CD1c-positive myeloid dendritic cell (primary cell): ENCODE measurements around the gene LRRC8B.
A peak's percentile ranks its signal among the peaks of the same experiment; 100 is the strongest.

Experiments used
- DNase-seq: peaks from one replicate; pipeline ENCODE4 v3.0.0-alpha.2; 2016; ENCODE audit errors: extremely low spot score

LRRC8B gene

DNA sequence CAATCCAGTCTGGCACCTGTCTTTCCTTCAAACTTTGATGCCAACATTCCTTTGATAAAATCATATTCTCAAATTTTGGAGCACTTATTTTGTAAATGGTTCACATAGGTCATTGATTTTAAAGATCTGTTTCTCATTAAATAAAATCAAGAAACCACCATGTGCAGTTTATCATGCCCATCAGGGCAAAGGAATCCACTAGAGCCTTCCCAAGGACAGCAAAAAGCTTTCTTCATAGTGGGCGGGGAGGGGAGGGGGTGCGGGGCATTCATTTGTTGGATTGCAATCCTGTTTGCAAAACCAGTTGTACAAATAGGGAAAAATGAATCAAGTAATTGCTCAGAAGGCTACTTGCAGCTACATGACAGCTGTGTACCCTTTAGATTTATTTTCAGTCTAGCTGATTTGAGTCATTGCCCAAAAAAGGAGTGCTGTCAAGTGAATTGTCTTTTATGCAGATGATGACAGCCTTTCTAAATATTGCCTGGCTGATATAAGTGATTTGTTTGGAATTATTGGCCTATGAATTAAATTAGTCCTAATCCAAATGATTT lies 23.0 kb downstream of the LRRC8B start:
- DNase-seq: peak; percentile 32

- no peak for DNase-seq
Observed at GRCh38 chr1:89548122-89548857, 23.7 kb downstream of the LRRC8B start.

DNA sequence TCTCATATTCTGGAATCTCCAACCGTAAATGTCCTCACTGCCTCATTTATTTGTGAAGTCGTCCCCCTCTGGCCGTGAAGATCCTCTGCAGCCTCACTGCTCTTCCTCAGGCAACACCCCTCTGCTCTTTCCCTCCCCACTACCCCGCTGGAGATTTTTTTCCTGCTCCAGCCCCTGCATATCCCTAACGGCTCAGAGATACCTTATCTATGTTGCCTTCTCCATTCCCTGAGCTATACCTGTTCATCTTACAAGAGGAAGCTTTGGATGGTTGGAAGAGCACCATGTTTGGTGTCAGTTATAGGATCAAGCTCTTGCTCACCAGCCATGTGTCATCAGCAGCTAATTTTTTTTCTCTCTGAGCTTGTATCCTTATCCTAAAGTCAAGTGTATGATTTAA lies 26.4 kb downstream of the LRRC8B start:
- no peak for DNase-seq

DNA sequence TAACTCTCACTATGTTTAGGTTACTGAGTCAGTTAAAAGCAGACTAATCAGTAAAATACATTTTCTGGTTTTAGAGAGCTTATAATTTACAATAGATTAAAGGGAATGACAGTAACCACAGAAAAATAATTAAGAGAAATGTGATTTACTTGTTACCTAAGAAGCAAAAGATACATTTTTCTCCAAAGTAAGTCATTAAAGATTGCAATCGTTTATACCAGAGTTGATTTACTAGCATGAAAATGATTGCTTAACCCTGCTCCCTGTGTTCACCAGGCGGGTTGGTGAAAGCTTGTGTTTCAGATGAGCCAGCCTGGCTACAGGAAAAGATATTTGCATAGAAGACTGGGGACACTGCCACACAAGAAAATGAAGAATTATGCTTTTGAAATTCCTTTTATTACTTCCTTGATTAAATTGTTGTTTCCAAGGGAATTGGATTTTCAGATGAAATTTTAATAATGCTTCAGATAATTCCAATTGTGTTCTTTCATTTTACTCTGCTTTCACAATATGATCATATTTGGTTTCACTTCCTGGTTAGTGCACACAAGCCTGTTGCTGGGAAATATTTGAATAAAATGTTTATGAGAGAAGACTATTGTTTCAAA lies 27.9 kb downstream of the LRRC8B start:
- DNase-seq: peak; percentile 80

DNA sequence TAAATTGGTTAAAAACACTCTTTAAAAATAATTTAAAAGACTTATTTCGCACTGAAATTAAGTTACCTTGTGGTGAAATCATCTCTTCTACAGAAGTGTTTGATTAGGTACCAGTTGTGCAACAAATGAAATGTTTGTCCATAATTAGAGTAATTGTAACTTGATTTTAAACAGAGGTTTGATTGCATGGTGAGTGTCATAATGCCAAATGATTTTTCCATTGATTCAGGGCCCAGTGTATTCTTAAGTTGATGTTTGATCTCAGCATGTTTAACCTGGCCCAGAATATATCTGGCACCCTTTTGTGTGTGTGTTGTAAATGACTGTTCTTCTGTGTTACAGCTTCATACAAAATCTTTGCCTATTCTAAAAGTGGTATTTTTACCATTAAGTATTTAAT lies 28.5 kb downstream of the LRRC8B start:
- DNase-seq: no peak

DNA sequence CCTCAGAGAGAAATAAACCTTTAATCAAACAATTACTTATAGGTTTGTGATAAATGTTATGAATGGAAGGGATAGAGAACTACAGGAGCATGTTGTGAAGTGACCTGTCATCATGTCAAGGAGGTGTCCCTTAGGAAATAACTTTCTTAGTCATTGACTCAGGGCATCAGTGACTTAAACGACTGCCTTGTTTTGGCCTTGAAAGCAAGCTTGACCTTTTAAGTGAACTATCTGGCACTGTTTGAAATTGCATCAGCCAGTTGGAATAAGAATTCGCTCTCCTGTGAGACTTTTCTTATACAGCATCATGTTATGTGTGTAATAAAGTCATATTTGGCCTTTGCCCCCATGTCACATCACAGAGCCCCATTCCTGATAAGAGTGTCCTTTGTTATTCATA lies 30.9 kb downstream of the LRRC8B start:
- DNase-seq: no peak

- peak; percentile 50 for DNase-seq
Observed at GRCh38 chr1:89556726-89557444, 32.3 kb downstream of the LRRC8B start.

- no peak for DNase-seq
Observed at GRCh38 chr1:89557445-89557825, 32.8 kb downstream of the LRRC8B start.

DNA sequence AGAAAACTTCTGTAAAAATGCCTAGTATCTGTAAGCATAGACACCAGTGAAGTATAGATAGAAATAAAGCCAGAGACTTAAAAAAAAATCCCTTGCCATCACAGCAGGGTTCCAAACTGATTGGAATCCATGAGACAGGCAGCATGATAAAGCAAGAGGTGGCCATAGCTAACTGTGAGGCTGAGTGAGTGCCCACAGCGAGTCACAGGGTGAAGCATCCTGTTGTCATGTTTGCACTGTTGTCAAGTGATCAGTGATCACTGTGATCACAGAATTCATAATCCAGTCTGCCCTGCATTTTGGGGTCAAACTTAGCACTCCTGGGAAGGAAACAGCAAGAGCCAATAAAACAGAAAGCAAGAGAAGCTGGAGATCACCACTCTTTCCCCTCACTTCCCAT lies 33.3 kb downstream of the LRRC8B start:
- DNase-seq: no peak

DNA sequence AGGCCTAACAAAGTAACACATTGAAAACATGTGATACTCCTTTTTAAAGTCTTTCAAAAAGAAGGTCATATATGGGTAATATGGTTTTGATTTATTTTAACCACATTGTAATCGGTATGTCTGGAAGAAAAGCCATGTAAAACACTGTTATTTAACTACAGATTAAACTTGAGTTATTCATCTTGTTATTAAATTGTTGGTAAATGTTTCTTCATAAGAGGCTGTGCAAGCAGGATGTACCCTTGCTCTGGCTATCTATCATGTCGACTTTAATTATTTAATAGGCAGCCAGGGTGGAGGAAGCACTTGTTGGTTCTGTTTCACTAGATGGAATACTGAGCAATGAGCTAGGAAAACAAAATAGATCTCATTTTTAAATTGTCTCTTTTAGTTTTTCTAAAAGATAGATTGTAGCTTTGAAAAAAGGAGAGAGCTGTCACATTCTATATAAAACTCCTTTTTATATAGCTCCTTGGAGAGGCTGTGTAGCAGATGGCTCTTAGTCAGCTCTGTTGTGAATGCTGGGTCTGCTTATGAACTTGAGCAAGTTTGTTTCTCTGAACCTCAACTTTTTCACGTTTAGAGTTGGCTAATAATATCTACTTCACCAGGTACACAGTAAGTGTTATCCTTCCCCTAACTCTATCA lies 39.5 kb downstream of the LRRC8B start:
- no peak for DNase-seq

- no peak for DNase-seq
Observed at GRCh38 chr1:89565521-89565920, 40.9 kb downstream of the LRRC8B start.

GRCh38 chr1:89566761-89567174 lies 42.1 kb downstream of the LRRC8B start:
- DNase-seq: peak; percentile 30

GRCh38 chr1:89567797-89568196 lies 43.2 kb downstream of the LRRC8B start:
- DNase-seq: no peak

- DNase-seq: no peak
Observed at GRCh38 chr1:89573410-89573809, 48.8 kb downstream of the LRRC8B start.

GRCh38 chr1:89574621-89575020 lies 50.0 kb downstream of the LRRC8B start:
- no peak for DNase-seq

DNA sequence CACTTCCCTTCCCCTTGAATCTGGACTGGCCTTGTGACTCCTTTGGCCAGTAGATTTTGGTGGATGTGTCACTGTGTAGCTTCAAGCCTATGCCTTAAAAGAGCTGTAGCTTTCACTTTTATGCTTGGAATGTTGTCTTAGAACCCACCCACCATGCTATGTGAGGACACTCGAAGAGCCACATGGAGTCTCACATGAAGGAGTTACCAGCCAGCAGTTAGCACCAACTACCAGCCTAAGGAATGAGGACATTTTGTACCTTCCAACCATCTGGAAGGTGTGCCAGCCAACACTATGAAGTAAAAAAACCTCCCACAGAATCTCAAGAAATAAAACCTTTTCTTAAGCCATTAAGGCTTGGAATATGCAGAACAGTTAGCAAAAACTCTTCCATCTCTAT lies 50.6 kb downstream of the LRRC8B start:
- DNase-seq: no peak

DNA sequence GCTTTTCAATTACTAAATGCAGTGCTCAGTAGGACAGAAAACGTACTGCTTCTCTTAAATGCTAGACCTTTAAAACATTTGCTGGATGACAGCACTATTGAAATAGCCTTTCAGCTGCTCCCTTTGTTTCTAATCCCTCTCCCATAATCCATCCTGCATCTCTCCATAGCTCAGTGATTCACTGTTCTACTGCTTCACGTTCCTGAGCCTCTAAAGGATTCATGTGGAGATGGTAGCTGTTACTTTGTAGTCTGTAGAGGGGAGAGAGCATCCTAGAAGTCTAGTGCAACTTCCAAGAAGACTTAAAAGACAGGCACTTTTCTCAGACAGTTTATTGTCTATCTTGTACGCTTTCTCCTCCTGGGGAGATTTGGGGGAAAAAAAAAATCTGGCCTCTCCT lies 51.4 kb downstream of the LRRC8B start:
- DNase-seq: no peak

DNA sequence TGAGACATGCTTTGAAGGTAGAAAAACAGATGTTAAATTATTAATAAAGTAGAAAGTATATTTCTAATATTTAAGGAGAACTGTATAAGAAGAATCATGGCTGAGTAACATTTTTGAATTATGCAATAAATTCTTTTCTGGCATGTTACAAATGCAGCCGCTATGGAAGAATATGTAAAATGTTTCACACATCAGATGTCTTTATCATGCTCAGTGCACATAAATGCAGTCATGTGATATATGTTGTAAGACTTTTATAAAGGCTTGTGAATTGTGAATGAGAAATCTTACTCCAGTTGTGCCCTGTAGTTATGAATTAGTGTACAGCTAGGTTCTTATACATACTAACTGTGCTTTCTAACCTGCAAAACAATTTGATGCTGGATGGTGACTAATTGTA lies 53.5 kb downstream of the LRRC8B start:
- DNase-seq: no peak

DNA sequence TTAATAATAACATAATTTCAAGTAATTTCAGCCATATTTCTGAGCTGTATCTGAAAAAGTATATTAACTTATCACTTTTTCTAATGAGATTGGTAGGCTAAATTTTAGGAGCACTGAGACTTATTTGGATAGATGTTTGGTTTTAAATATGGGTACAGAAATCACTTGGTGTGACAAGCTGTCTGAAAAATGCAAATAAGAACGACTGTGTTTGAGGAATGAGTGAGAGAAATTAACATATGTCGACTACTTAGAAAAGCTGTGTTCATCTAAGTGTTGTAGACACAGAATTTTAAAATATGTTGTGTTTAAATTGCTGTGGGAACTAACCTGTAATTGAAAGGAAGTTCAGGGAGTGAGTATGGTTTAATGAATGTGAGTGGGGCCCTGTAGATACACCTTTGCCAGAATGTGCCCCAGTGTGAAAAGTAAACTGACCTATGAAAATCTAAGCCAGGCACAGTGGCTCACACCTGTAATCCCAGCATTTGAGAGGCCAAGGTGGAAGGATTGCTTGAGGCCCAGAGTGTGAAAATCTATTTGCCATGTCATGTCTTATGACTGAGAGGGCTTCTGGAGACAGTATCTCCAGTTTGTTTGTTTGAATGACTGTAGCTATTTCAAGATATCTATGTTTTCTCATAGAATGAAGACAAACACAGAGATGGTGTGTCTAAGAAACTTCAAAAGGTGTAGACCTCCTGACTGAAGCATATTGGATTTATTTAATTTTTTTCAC lies 54.5 kb downstream of the LRRC8B start:
- no peak for DNase-seq

GRCh38 chr1:89580036-89580435 lies 55.4 kb downstream of the LRRC8B start:
- no peak for DNase-seq

GRCh38 chr1:89581859-89582258 lies 57.2 kb downstream of the LRRC8B start:
- DNase-seq: no peak

DNA sequence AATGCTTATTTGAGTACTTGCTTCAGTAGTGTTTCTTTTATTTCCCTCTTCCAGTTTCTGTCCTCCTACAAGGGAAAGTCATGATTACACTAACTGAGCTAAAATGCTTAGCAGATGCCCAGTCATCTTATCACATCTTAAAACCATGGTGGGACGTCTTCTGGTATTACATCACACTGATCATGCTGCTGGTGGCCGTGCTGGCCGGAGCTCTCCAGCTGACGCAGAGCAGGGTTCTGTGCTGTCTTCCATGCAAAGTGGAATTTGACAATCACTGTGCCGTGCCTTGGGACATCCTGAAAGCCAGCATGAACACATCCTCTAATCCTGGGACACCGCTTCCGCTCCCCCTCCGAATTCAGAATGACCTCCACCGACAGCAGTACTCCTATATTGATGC lies 57.9 kb downstream of the LRRC8B start:
- DNase-seq: no peak
